Hepatic stellate cell (primary cell): ENCODE results near the gene UST.

Source experiments
- DNase-seq: peaks from one replicate; pipeline ENCODE4 v3.0.0; 2011; ENCODE audit warnings: low spot score

UST gene

GRCh38 chr6:148746363-148747144, at the start of gene UST:
Gene UST (plus strand): TSS chr6:148747030. CDS start chr6:148747431, 401 bp downstream.
- peak; percentile 86 for DNase-seq

GRCh38 chr6:148697895-148698440, 48.9 kb upstream of the UST start:
- no peak for DNase-seq

- DNase-seq, result no peak
Observed at GRCh38 chr6:148698671-148699180, 48.1 kb upstream of the UST start.

- DNase-seq, result no peak
Observed at GRCh38 chr6:148700047-148700715, 46.6 kb upstream of the UST start.

- peak; percentile 35 for DNase-seq
Observed at GRCh38 chr6:148700741-148701311, 46.0 kb upstream of the UST start.

- no peak for DNase-seq
Observed at GRCh38 chr6:148701375-148701774, 45.5 kb upstream of the UST start.

GRCh38 chr6:148703900-148704299, 42.9 kb upstream of the UST start:
- no peak for DNase-seq

GRCh38 chr6:148704400-148705246, 42.2 kb upstream of the UST start:
- no peak for DNase-seq

GRCh38 chr6:148708707-148709106, 38.1 kb upstream of the UST start:
- DNase-seq, result no peak

- no peak for DNase-seq
Observed at GRCh38 chr6:148709577-148709976, 37.3 kb upstream of the UST start.

- DNase-seq, result peak; percentile 16
Observed at GRCh38 chr6:148711833-148712654, 34.8 kb upstream of the UST start.

- DNase-seq, result no peak
Observed at GRCh38 chr6:148713033-148713738, 33.6 kb upstream of the UST start.

- DNase-seq, result no peak
Observed at GRCh38 chr6:148713921-148714320, 32.9 kb upstream of the UST start.

- DNase-seq, result no peak
Observed at GRCh38 chr6:148716811-148717210, 30.0 kb upstream of the UST start.

GRCh38 chr6:148720406-148720805, 26.4 kb upstream of the UST start:
- DNase-seq, result peak; percentile 14

- no peak for DNase-seq
Observed at GRCh38 chr6:148720897-148721296, 25.9 kb upstream of the UST start.

- peak; percentile 17 for DNase-seq
Observed at GRCh38 chr6:148723484-148723883, 23.3 kb upstream of the UST start.

- DNase-seq, result no peak
Observed at GRCh38 chr6:148724428-148724827, 22.4 kb upstream of the UST start.

- DNase-seq, result no peak
Observed at GRCh38 chr6:148727104-148727503, 19.7 kb upstream of the UST start.

GRCh38 chr6:148735989-148736388, 10.8 kb upstream of the UST start:
- no peak for DNase-seq
